Epithelial cell of esophagus (primary cell): Measurements from ENCODE around the gene CD58.
"Not testable (repeated sequence)": the region's sequence is repeated elsewhere in the genome, so short reads cannot be mapped to it uniquely, and the experiment has no call there.

Source experiments
- DNase-seq: peaks from one replicate; pipeline ENCODE4 v3.0.0; 2010; ENCODE audit warnings: low read depth
- H3K4me3 ChIP-seq: 2 replicates; pipeline ENCODE4 v1.5.1; 2011; ENCODE audit warnings: mild to moderate bottlenecking, low read length, control low read depth
- TF ChIP-seq, protein P1 (sequence below): IDR thresholded peaks from 2 replicates; pipeline ENCODE4 v1.5.1; 2011; ENCODE audit warnings: low read depth, mild to moderate bottlenecking, low read length, control low read depth, inconsistent platforms; ENCODE audit not compliant: insufficient read depth; ENCODE audit errors: missing control alignments

Gene CD58

GRCh38 chr1:116595946-116596741 lies 25.3 kb upstream of the CD58 start:
- peak; percentile 11 for DNase-seq
- TF ChIP-seq, protein P1, sequence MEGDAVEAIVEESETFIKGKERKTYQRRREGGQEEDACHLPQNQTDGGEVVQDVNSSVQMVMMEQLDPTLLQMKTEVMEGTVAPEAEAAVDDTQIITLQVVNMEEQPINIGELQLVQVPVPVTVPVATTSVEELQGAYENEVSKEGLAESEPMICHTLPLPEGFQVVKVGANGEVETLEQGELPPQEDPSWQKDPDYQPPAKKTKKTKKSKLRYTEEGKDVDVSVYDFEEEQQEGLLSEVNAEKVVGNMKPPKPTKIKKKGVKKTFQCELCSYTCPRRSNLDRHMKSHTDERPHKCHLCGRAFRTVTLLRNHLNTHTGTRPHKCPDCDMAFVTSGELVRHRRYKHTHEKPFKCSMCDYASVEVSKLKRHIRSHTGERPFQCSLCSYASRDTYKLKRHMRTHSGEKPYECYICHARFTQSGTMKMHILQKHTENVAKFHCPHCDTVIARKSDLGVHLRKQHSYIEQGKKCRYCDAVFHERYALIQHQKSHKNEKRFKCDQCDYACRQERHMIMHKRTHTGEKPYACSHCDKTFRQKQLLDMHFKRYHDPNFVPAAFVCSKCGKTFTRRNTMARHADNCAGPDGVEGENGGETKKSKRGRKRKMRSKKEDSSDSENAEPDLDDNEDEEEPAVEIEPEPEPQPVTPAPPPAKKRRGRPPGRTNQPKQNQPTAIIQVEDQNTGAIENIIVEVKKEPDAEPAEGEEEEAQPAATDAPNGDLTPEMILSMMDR = peak; percentile 46
- H3K4me3 ChIP-seq = not testable (repeated sequence)

DNA sequence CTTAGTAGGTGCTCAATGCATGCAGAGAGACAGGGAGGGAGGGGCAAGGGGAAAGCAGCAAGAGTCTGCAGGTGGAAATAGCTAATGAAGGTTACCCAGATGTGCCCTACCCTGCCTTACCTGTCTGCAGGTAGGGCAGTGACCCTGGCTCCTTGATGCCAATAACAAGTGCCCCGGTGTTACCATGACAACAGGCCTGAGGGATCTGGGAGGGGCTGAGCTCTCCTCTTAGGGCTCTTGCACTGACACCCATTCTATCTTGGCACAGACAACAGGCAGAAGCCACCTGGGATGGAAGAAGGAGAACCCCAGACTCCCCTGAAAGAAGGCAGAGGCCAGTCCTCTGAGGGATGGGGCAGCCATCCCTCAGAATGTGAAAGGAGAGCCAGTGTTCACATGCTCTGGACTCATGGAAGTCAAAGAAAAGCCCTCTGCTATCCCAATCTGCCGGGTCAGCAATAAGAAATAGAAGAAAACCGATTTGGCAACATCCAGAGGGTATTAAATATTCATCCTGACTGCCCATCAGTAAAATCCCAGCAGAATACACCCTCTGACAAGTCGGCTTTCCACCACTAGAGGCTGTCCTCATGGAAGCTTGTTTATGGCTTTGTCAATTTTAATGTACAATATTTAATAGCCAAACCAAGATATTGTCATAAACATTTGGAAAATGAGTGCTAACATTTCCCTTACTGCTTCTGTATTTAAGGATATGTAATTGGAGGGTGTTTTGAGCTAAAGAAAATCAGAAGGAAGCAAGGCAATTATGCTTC lies 24.4 kb upstream of the CD58 start:
- TF ChIP-seq, protein P1 = peak; percentile 17
- not testable (repeated sequence) for DNase-seq, H3K4me3 ChIP-seq

GRCh38 chr1:116593977-116594376 lies 23.2 kb upstream of the CD58 start:
- not testable (repeated sequence) for DNase-seq, H3K4me3 ChIP-seq

- DNase-seq, H3K4me3 ChIP-seq: not testable (repeated sequence)
Measured at GRCh38 chr1:116593401-116593800, 22.6 kb upstream of the CD58 start.

- not testable (repeated sequence) for H3K4me3 ChIP-seq, DNase-seq
Measured at GRCh38 chr1:116591951-116592605, 21.3 kb upstream of the CD58 start.

DNA sequence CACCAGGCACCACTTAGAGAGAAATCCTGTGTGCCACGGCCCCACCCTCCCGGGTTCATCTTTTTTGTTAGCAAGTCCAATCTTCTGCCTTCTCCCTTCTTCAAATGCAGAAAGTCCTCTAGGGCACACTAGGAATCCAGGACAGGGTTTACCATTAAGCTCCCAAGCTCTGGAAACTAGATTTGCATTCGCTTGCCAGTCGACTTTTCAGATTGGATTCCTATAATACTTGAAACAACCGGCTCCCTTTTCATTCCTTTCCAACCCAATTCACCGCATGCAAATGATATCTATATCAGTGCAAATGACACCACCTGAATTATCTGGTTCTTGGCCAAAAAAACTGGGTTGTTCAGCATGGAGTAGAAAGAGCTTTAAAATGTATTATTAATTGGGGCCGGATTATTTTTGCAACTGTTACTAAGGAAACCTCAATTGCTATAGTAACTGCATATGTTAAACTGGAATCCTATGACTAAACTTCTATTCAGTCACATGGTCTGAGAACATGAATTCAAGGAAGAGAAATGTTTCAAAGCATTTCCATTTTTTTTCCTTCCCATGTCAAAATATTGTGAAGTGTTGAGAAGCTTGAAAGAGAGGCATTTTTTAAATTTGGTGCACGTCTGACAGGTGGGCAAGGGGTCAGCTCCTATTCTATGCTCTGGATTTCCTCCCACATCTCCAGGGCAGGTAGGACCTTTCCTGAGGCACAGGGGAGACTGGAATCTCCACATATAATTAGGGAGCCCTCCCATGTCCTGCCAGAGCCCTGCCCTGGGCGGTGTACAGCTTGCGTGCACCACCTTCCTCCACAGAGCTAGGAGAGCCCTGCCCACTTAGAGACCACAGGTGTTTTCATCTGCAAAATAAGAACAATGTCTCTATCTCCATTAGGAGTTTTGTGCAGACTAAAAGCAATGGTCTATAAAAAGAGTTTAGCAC lies 20.5 kb upstream of the CD58 start:
- DNase-seq, H3K4me3 ChIP-seq: not testable (repeated sequence)

DNA sequence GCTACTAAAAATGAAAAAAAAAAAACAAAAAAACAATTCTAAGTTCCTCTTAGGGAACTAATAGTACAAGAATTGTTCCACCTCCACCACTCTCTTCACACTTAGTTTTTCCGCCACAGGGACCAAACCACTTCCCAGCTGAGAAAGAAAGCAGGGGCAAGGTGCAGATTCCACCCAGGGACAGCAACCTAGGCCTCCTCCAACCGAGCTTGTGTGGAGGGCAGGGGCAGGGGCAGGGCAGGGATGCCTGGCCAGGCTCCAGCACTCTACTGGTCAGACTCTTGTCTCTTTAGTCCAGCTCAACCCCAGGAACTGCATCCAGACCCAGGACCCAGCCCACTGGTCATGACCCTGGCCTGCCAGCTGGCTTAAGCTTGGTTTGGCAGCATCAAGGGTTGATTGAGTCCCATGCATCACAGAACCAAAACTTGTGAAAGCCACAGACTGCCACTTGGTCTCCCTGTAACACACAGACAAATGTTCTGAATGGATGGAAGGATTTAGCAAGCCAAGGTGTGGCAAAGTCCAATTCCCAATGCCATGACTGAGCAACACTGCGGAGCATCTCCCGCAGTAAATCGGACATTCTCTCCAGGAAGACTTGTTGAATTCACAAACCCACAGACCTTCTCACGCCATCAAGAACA lies 19.7 kb upstream of the CD58 start:
- H3K4me3 ChIP-seq, DNase-seq: not testable (repeated sequence)

GRCh38 chr1:116589101-116589735 lies 18.4 kb upstream of the CD58 start:
- peak; percentile 26 for DNase-seq
- H3K4me3 ChIP-seq = not testable (repeated sequence)

- H3K4me3 ChIP-seq = no peak overlapping the region
- TF ChIP-seq, protein P1 = no peak
- DNase-seq = no peak
Measured at GRCh38 chr1:116587501-116588227, 16.8 kb upstream of the CD58 start.
